ENCODE results near the gene TREH.
A peak's percentile ranks its signal among the peaks of the same experiment; 100 is the strongest.

TREH gene

DNA sequence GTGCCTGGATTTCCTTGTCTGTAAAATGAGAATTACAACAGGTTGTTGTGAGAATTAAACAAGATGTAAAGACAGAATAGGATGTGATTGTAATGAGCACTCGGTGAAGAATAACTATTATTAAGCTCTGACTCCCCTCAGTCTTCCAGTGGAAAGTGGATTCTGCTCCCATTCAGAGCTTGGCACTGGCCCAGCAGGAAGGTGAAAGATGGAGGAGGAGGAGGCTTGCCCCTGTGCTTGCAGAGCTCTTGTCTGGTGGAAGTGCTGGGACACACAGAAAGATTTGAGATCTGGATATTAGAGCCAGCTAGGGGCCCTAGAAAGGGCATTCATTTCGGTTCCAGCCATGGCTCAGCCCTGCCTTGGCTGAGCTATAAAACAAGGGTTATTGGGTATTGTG is 43.8 kb downstream of the TREH start:
- no peak for DNase-seq (ENCODE audit: low read depth, low spot score)
- H3K4me3 ChIP-seq (ENCODE audit: low read length): no peak overlapping the region

- no peak for DNase-seq (ENCODE audit: low read depth, low spot score)
- no peak overlapping the region; the same call in 1 of the 2 replicates for H3K4me3 ChIP-seq (ENCODE audit: low read length)
Observed at GRCh38 chr11:118635237-118635591, 44.2 kb downstream of the TREH start.

- H3K4me3 ChIP-seq (ENCODE audit: low read length): peak overlapping the region; percentile 5; the same call in 1 of the 2 replicates
- no peak for DNase-seq (ENCODE audit: low read depth, low spot score)
Observed at GRCh38 chr11:118634431-118635236, 44.8 kb downstream of the TREH start.

GRCh38 chr11:118633979-118634378 is 45.5 kb downstream of the TREH start:
- no peak overlapping the region for H3K4me3 ChIP-seq (ENCODE audit: low read length)
- DNase-seq (ENCODE audit: low read depth, low spot score): no peak

- no peak overlapping the region for H3K4me3 ChIP-seq (ENCODE audit: low read length)
- no peak for DNase-seq (ENCODE audit: low read depth, low spot score)
Observed at GRCh38 chr11:118633319-118633690, 46.1 kb downstream of the TREH start.

DNA sequence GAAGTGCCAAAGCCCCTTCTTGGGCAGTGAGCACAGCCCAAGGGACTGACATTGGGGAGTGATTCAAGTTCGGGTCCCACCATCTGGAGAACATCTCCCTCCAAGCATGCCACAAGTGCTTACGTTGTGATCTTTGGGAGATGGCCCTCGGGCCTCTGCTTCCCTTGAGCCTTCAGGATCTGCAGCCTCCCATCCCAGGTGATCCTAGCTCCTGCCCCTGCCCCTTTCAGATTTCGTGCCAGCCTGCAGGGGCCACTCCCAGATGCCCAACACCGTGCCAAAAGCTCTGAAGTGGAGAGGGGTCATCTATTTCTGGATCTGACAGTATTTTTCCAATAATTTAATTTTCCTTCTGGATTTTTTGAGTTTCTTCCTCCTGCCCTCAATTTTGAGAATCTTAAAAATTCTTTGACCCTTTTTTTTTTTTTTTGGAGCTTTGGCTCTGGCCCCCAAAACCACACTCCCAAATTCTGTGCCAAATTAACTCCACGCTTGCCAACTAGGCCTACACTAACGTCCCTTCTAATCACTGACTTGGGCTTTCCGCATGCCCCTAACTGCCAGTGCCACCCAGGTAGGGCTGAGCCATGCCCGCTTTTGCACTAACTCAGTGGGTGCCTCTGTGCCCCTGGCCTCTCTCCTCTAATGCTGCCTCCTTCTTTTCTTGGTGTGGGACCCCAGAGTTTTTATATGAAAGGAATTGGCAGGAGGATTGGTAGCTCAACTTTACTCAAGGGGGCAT is 46.7 kb downstream of the TREH start:
- H3K4me3 ChIP-seq (ENCODE audit: low read length): no peak overlapping the region
- DNase-seq (ENCODE audit: low read depth, low spot score): no peak

GRCh38 chr11:118631142-118631909 is 48.1 kb downstream of the TREH start:
- H3K4me3 ChIP-seq (ENCODE audit: low read length): no peak overlapping the region
- no peak for DNase-seq (ENCODE audit: low read depth, low spot score)

DNA sequence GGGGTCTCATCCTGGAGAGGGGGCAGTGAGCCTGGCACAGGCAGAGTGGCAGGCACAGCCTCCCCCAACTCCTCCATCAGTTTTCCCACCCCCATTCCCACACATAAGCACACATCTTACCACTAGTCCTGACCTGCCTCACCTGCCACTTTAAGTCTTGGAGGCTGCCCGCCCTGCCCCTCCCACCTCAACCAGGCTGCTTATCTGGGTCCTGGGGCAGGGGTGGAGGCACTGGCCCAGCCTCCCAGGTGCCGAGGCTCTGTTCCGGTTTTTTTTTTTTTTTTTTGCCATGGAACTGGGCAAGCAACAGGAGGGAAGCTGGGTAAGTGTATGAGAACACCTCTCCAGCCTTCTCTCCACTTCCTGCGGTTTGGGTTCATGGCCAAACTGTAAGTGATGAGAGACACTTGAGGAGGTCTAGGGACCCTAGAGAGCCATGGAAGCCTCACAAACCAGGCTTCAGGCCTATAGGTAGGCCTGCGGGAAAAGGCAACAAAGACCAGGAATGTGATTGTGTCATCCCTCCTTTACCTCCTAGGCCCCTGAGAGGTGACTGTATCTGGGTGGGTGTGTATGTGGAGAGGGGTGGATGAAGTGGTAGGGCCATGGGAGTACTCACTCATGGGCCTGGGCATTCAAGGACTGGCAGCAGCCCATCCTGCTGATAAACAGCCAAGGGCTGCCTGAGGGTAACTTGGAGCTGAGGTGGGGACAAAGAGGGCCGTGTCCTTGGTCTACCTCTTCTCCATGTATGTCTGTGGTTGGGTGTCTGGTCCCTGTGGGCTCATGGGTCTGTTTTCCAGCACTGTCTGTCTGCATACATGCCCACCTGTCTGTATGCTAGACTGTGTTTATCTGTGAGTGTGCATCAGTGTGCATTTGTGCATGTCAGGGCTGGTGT is 49.4 kb downstream of the TREH start:
- no peak overlapping the region for H3K4me3 ChIP-seq (ENCODE audit: low read length)
- no peak for DNase-seq (ENCODE audit: low read depth, low spot score)

DNA sequence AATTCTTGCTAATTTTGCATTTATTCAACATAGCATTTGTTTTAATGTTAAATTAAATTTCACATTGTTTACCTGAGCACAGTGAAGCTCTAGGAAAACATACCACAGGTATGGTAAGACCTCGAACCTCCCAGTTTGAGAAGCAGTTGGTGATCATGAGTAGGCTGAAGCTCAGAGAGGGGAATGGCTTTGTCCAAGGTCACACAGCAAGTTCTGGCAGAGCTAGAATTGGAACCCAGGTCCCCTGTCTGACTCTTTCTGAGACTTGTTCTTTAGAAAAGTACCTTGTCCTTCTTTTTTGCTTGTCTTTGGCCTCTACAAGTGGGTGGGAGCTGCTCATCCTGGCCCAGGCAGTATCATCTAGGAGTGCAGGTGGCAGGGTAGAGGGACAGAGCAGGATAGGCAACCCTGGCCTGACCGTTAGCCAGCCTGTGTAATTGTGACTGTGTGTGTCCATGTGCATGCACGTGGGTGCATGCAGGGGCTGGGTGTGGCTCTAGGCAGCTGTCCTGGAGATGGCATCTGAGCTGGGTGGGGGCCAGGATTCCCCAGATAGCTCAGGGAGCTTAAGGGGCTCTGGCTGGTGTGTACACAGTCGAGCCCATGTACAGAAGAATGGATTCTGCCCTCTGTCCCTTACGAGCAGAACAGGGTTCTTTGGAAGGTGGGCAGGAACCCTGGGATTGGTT is 50.4 kb downstream of the TREH start:
- no peak for DNase-seq (ENCODE audit: low read depth, low spot score)
- no peak overlapping the region for H3K4me3 ChIP-seq (ENCODE audit: low read length)

DNA sequence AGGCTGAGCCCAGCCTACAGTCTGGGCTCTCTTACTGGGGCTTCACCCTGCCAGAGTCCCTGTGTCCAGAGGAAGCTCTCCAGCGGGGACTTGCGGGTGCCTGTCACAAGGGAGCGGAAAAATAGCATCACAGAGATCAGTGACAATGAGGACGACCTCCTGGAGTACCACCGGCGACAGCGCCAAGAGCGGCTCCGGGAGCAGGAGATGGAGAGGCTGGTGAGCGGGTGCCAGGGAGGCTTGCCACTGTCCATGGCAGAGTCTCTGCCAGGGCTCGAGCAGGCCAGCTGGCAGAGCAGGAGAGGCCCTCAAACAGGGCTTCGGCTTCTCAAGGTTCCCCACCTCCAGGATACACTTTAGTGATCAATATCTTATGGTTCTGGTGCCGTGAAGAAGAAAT is 51.0 kb downstream of the TREH start:
- no peak for DNase-seq (ENCODE audit: low read depth, low spot score)
- H3K4me3 ChIP-seq (ENCODE audit: low read length): no peak overlapping the region

DNA sequence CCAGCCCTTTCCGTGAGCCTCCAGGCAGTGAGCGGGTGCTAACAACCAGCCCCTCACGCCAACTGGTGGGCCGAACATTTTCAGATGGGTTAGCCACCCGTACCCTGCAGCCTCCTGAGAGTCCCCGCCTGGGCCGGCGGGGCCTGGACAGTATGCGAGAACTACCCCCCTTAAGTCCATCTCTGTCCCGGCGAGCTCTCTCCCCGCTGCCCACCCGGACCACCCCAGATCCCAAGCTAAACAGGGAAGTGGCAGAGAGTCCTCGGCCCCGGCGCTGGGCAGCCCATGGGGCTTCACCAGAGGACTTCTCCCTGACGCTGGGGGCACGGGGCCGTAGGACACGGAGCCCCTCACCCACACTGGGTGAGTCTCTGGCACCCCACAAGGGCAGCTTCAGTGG is 51.4 kb downstream of the TREH start:
- DNase-seq (ENCODE audit: low read depth, low spot score): no peak
- no peak overlapping the region for H3K4me3 ChIP-seq (ENCODE audit: low read length)

DNA sequence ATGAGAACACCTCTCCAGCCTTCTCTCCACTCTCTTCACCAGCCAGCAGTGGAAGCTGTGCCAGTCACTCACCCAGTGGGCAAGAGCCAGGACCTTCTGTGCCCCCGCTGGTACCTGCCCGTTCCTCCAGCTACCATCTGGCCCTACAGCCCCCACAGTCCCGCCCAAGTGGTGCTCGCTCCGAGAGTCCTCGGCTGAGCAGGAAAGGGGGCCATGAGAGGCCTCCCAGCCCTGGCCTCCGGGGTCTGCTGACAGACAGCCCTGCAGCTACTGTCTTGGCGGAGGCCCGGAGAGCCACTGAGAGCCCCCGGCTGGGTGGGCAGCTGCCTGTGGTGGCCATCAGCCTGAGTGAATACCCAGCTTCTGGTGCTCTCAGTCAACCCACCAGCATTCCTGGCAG is 51.9 kb downstream of the TREH start:
- DNase-seq (ENCODE audit: low read depth, low spot score): no peak
- H3K4me3 ChIP-seq (ENCODE audit: low read length): no peak overlapping the region

DNA sequence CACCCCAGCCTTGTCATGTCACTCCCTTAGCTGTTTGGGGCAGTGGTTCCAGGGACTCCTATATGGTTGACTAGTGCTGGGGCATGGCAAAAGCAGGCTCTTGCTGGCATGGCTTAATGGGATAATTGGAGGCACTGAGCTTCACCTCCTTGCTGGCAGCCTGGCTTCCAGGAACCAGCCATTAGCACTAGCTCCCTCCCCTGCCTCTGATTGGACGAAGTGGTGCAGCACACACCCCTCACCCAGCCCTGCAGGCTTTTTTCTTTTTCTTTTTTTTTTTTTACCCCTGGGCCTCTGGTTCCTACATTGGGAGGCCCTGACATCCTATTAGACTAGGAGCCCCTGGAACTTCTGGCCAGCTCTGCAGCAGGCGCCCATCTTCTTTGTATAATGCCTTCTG is 53.5 kb downstream of the TREH start:
- peak; percentile 33 for DNase-seq (ENCODE audit: low read depth, low spot score)
- H3K4me3 ChIP-seq (ENCODE audit: low read length): no peak overlapping the region

GRCh38 chr11:118625036-118625690 is 54.3 kb downstream of the TREH start:
- no peak for DNase-seq (ENCODE audit: low read depth, low spot score)
- H3K4me3 ChIP-seq (ENCODE audit: low read length): no peak overlapping the region

DNA sequence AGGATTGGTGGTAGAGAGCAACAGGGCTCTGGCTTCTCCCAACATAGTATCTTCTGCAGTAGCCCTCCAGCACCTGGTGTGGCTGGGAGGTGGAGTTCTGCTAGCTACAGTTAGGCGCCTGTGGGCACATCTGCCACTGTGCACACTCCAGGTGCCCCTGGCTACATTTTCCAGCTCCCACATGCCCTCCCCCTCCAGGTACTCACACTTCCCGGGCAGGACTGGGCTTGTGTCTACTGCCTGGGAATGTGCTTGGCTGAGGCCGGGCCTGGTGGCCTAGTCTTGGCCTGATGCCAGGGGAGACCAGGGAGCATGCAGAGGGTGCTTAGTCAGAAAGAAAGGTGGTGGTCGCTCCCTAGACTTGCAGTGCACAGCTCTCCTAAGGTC is 56.2 kb downstream of the TREH start:
- peak; percentile 44 for DNase-seq (ENCODE audit: low read depth, low spot score)
- no peak overlapping the region for H3K4me3 ChIP-seq (ENCODE audit: low read length)

- no peak for DNase-seq (ENCODE audit: low read depth, low spot score)
- no peak overlapping the region for H3K4me3 ChIP-seq (ENCODE audit: low read length)
Observed at GRCh38 chr11:118622376-118623268, 56.8 kb downstream of the TREH start.

DNA sequence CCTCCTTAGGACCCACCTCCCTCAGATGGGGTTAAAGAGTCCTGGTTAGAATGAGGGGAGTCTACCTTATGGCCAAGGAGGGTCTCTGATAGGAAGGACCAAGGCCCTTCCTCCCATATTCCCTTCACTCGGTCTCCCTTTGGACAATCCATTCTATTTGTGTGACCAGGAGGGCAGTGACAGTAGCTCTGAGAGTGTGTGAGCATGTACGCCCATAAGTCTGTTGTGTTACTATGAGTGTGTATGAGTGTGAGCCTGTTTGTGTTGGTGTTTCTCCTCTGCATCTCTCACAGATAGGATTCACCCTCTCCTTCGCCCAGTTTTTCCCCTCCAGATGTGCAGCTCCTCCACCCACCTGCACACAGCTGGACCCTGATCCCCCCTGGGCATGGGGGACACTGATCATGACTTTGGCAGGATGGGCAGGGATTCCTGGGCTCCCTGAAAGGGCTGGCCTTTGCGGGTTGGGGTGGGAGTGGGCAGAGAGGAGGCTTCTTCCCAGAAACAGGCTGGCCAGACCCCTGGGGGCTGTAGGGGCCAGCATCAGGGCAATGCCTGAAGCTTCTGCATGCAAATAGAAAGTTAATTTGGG is 57.6 kb downstream of the TREH start:
- no peak for DNase-seq (ENCODE audit: low read depth, low spot score)
- no peak overlapping the region for H3K4me3 ChIP-seq (ENCODE audit: low read length)

Data from Jurkat, Clone E6-1 (cell line).